A673 (cell line): ENCODE data around the gene CDON. TPM values are rescaled to one million over a fixed set of nuclear protein-coding genes. Genes with fewer than 3 reads are reported as not detected.

Source experiments
- BruUV-seq: library from RNA; stranded (reverse); fragments of 400-500 nt; replicated peaks from 2 replicates; lab custom pipeline; 2021; lab: Mats Ljungman, UMichigan
- CTCF ChIA-PET: fragments of 300-600 bp; sonication (Branson Sonifier 250); formaldehyde crosslinking; loops from one replicate; lab custom pipeline; 2022; ENCODE audit warnings: antibody characterized with exemption; lab: Charles Lee
- POLR2A ChIA-PET: fragments of 300-600 bp; sonication (Branson Sonifier 250); formaldehyde crosslinking; loops from one replicate; lab custom pipeline; 2022; ENCODE audit warnings: antibody characterized with exemption; ENCODE audit not compliant: low non-redundant PET; lab: Charles Lee
- DNase-seq: peaks from one replicate; pipeline ENCODE4 v3.0.0-alpha.2; 2015; ENCODE audit warnings: low spot score
- H3K27ac ChIP-seq: fragments of 200-600 bp; sonication (generic); 2 replicates; pipeline ENCODE4 v1.5.1; 2016; ENCODE audit warnings: mixed run types, low read depth, mild to moderate bottlenecking, mixed read lengths, antibody characterized with exemption, low read length; ENCODE audit not compliant: poor library complexity, severe bottlenecking
- H3K27me3 ChIP-seq: fragments of 200-600 bp; sonication (generic); replicated peaks from 2 replicates; pipeline ENCODE4 v1.6.1; 2017; ENCODE audit warnings: mixed run types, low read depth, mild to moderate bottlenecking, mixed read lengths, antibody characterized with exemption, low read length; ENCODE audit not compliant: insufficient read depth, poor library complexity
- H3K36me3 ChIP-seq: fragments of 200-600 bp; sonication (generic); 2 replicates; pipeline ENCODE4 v1.6.1; 2016; ENCODE audit warnings: mixed run types, mild to moderate bottlenecking, mixed read lengths, antibody characterized with exemption, low read length; ENCODE audit not compliant: insufficient read depth, poor library complexity, severe bottlenecking
- H3K4me1 ChIP-seq: fragments of 200-600 bp; sonication (generic); 2 replicates; pipeline ENCODE4 v1.6.1; 2017; ENCODE audit warnings: mixed run types, mild to moderate bottlenecking, mixed read lengths, antibody characterized with exemption, low read length; ENCODE audit not compliant: insufficient read depth, poor library complexity, severe bottlenecking
- H3K4me3 ChIP-seq: fragments of 200-600 bp; sonication (generic); 2 replicates; pipeline ENCODE4 v1.5.1; 2016; ENCODE audit warnings: low read depth, mixed run types, mild to moderate bottlenecking, mixed read lengths, low read length; ENCODE audit not compliant: poor library complexity, severe bottlenecking
- H3K9me3 ChIP-seq: fragments of 200-600 bp; sonication (generic); 2 replicates; pipeline ENCODE4 v1.6.1; 2016; ENCODE audit warnings: mixed run types, low read depth, mild to moderate bottlenecking, mixed read lengths, antibody characterized with exemption, low read length; ENCODE audit not compliant: poor library complexity, severe bottlenecking
- EZH2 ChIP-seq: fragments of 200-600 bp; sonication (generic); IDR thresholded peaks from 2 replicates; pipeline ENCODE4 v1.6.1; 2017; ENCODE audit warnings: borderline replicate concordance, low read depth, mild to moderate bottlenecking, mixed read lengths, antibody characterized with exemption, low read length; ENCODE audit not compliant: poor library complexity, severe bottlenecking
- intact Hi-C: fragments of 100-400 bp; cut with micrococcal nuclease; formaldehyde crosslinking; loops from one replicate; pipeline ENCODE4 v1.10.0; 2022; ENCODE audit not compliant: unreplicated experiment
- total RNA-seq: library from RNA; stranded (reverse); gene quantifications from 2 replicates; pipeline ENCODE4 v1.2.3, GENCODE V29; 2021
- TF ChIP-seq, protein P1 (sequence below): fragments of 300-800, 200-600 bp; sonication (generic); conservative IDR thresholded peaks from 2 replicates; pipeline ENCODE4 v1.5.1; 2017; ENCODE audit warnings: low read depth, mild to moderate bottlenecking, antibody characterized with exemption, low read length, moderate library complexity, mixed read lengths

Gene CDON
- total RNA-seq, 1 experiment from 2014 or later = 25.3 TPM

- ChIA-PET CTCF (no interaction called here), POLR2A (no interaction called here)
- Histone ChIP-seq H3K27me3 (no peaks in the 10 kb centered on the region), H3K36me3 (no peaks in the 10 kb centered on the region), H3K4me1 (no peaks in the 10 kb centered on the region), H3K4me3 (no peak overlapping the region), H3K9me3 (peaks cover 3% of the 10 kb centered on the region), H3K27ac (no peak overlapping the region)
- DNase-seq = no peak
- TF ChIP-seq, protein P1, sequence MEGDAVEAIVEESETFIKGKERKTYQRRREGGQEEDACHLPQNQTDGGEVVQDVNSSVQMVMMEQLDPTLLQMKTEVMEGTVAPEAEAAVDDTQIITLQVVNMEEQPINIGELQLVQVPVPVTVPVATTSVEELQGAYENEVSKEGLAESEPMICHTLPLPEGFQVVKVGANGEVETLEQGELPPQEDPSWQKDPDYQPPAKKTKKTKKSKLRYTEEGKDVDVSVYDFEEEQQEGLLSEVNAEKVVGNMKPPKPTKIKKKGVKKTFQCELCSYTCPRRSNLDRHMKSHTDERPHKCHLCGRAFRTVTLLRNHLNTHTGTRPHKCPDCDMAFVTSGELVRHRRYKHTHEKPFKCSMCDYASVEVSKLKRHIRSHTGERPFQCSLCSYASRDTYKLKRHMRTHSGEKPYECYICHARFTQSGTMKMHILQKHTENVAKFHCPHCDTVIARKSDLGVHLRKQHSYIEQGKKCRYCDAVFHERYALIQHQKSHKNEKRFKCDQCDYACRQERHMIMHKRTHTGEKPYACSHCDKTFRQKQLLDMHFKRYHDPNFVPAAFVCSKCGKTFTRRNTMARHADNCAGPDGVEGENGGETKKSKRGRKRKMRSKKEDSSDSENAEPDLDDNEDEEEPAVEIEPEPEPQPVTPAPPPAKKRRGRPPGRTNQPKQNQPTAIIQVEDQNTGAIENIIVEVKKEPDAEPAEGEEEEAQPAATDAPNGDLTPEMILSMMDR = no peak
- no peak for TF ChIP-seq EZH2
- intact Hi-C loops = no loop called here
- no TSS peak for BruUV-seq
Observed at GRCh38 chr11:125957618-125958332, 104.9 kb downstream of the CDON start.

DNA sequence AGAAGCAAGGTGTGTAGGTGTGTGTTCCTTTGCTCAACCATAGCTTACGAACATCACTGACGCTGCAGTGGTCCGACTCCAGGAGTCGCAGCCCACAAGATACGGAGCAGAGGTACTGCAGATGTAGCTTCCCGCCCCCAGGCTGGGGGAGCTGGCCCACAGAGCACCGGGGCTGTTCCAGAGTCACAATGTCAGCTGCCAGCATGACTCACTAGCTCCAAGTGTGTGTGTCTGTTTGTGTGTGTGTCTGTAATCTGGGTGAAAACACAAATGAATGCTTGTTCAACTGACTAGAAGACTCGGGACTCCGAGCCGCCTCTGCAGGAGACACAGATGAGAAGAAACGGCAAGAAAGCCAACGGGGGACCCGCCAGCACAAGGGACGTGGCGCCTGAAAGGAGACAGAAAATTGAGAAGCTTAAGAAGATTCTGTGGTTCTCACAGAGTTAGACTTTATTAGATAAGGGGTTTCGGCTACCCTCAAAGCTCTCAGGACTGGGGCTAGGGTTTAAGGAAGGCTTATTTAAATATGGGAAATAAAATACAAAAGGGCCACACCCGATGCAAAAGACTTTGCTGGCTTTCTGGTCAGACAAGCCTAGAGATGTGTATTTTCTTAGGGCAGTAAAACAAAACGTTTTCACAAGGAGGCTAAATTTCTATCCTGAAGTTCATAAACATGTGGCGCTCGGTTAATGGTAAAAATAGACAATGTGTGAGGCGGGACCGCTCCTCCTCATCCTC lies 106.1 kb downstream of the CDON start:
- no peaks in the 10 kb centered on the region for H3K36me3 ChIP-seq
- intact Hi-C loops = no loop called here
- H3K9me3 ChIP-seq = no peaks in the 10 kb centered on the region
- POLR2A ChIA-PET = no interaction called here
- H3K27me3 ChIP-seq = no peaks in the 10 kb centered on the region
- H3K27ac ChIP-seq = no peak overlapping the region
- no peak for DNase-seq
- no peak overlapping the region for H3K4me3 ChIP-seq
- CTCF ChIA-PET = no interaction called here
- TF ChIP-seq EZH2 = no peak
- TF ChIP-seq, protein P1 = no peak
- no peaks in the 10 kb centered on the region for H3K4me1 ChIP-seq
- BruUV-seq = no TSS peak

DNA sequence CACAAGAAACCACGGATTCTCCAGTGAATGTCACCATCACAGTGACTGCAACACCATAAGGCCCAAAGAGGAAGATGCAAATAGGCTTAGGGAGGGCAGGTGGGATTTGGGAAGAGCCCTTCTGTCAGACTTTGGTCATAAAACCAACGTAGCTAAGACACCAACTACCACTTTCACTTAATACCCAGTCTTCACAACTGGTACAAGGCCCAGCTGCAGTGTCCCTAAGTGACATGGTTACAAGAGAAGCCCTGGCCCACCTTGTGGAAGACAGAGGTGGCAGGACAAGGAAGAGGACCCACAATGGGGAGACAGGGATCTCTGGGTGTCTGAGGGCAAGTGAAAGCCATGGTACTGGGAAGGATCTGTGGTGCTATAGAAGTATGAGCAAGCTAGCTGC lies 106.8 kb downstream of the CDON start:
- DNase-seq = no peak
- H3K27me3 ChIP-seq = no peaks in the 10 kb centered on the region
- no peaks in the 10 kb centered on the region for H3K36me3 ChIP-seq
- no peaks in the 10 kb centered on the region for H3K4me1 ChIP-seq
- POLR2A ChIA-PET = no interaction called here
- no peak for TF ChIP-seq EZH2
- TF ChIP-seq, protein P1 = no peak
- CTCF ChIA-PET = no interaction called here
- no peak overlapping the region for H3K27ac ChIP-seq
- intact Hi-C loops = no loop called here
- no peak overlapping the region for H3K4me3 ChIP-seq
- no TSS peak for BruUV-seq
- H3K9me3 ChIP-seq = no peaks in the 10 kb centered on the region
